Activated naive CD4-positive, alpha-beta T cell treated with Interleukin-2 at 50 U/mL for 16 hours (primary cell): ENCODE results near the gene TM2D1.
"Not testable (repeated sequence)": the region's sequence is repeated elsewhere in the genome, so short reads cannot be mapped to it uniquely, and the experiment has no call there.

Experiments
- DNase-seq: peaks from one replicate; pipeline ENCODE4 v3.0.0-alpha.2; 2020

The TM2D1 gene

GRCh38 chr1:61711969-61712368 is 13.0 kb downstream of the TM2D1 start:
- no peak for DNase-seq

GRCh38 chr1:61711257-61711656 is 13.7 kb downstream of the TM2D1 start:
- not testable (repeated sequence) for DNase-seq

GRCh38 chr1:61709908-61710289 is 15.0 kb downstream of the TM2D1 start:
- DNase-seq, result no peak

- DNase-seq, result no peak
Measured at GRCh38 chr1:61708953-61709907, 15.7 kb downstream of the TM2D1 start.

GRCh38 chr1:61699911-61700851 is 24.8 kb downstream of the TM2D1 start:
- no peak for DNase-seq

GRCh38 chr1:61692155-61692800 is 32.7 kb downstream of the TM2D1 start:
- no peak for DNase-seq

GRCh38 chr1:61687901-61688300 is 37.0 kb downstream of the TM2D1 start:
- DNase-seq, result no peak

- DNase-seq, result no peak
Measured at GRCh38 chr1:61682891-61683290, 42.0 kb downstream of the TM2D1 start.

- no peak for DNase-seq
Measured at GRCh38 chr1:61680500-61680899, 44.4 kb downstream of the TM2D1 start.

- not testable (repeated sequence) for DNase-seq
Measured at GRCh38 chr1:61676881-61677280, 48.1 kb downstream of the TM2D1 start.

GRCh38 chr1:61674221-61674620 is 50.7 kb downstream of the TM2D1 start:
- DNase-seq, result no peak

- DNase-seq, result no peak
Measured at GRCh38 chr1:61672376-61672775, 52.6 kb downstream of the TM2D1 start.

- DNase-seq, result no peak
Measured at GRCh38 chr1:61670445-61670844, 54.5 kb downstream of the TM2D1 start.

GRCh38 chr1:61670016-61670415 is 54.9 kb downstream of the TM2D1 start:
- no peak for DNase-seq

GRCh38 chr1:61659061-61659460 is 65.9 kb downstream of the TM2D1 start:
- DNase-seq, result no peak

GRCh38 chr1:61655453-61655852 is 69.5 kb downstream of the TM2D1 start:
- DNase-seq, result no peak

- no peak for DNase-seq
Measured at GRCh38 chr1:61654067-61654466, 70.9 kb downstream of the TM2D1 start.

- DNase-seq, result no peak
Measured at GRCh38 chr1:61648983-61649742, 75.8 kb downstream of the TM2D1 start.

GRCh38 chr1:61647142-61647541 is 77.8 kb downstream of the TM2D1 start:
- DNase-seq, result no peak

GRCh38 chr1:61645476-61645875 is 79.5 kb downstream of the TM2D1 start:
- DNase-seq, result no peak

GRCh38 chr1:61644303-61644702 is 80.6 kb downstream of the TM2D1 start:
- no peak for DNase-seq
